Measurements from ENCODE around the gene HOXA1. TPM values are rescaled to one million over a fixed set of nuclear protein-coding genes. Genes with fewer than 3 reads are reported as not detected.

The HOXA1 gene
- total RNA-seq, 1 donor from 2014 or later = 3.5 TPM

GRCh38 chr7:27101171-27101956, 5.6 kb upstream of the HOXA1 start:
- H3K27ac Mint-ChIP-seq (ENCODE audit: unreplicated experiment) = peak overlapping the region; percentile 71

GRCh38 chr7:27100694-27101170, 4.9 kb upstream of the HOXA1 start:
- Mint-ChIP-seq H3K27ac (ENCODE audit: unreplicated experiment) (peak overlapping the region; percentile 76), H3K36me3 (ENCODE audit: low read depth, unreplicated experiment) (peaks cover 16% of the 10 kb centered on the region), H3K27me3 (ENCODE audit: unreplicated experiment) (peaks cover 47% of the 10 kb centered on the region), H3K9me3 (ENCODE audit: unreplicated experiment) (no peaks in the 10 kb centered on the region), H3K4me1 (ENCODE audit: unreplicated experiment) (peaks cover 53% of the 10 kb centered on the region), H3K4me3 (ENCODE audit: unreplicated experiment) (peak overlapping the region; percentile 83)
- DNase-seq (ENCODE audit: low spot score) = no peak
- no peak for TF ChIP-seq CTCF (IDR thresholded peaks at IDR 0.05; ENCODE audit: unreplicated experiment)

More at GRCh38 chr7:27101171-27101956, 5.6 kb upstream of the HOXA1 start:
- no peak for DNase-seq (ENCODE audit: low spot score)
- no peak for TF ChIP-seq CTCF (IDR thresholded peaks at IDR 0.05; ENCODE audit: unreplicated experiment)
- Mint-ChIP-seq H3K27me3 (ENCODE audit: unreplicated experiment) (peaks cover 47% of the 10 kb centered on the region), H3K9me3 (ENCODE audit: unreplicated experiment) (no peaks in the 10 kb centered on the region), H3K4me1 (ENCODE audit: unreplicated experiment) (peaks cover 57% of the 10 kb centered on the region), H3K4me3 (ENCODE audit: unreplicated experiment) (peak overlapping the region; percentile 83), H3K36me3 (ENCODE audit: low read depth, unreplicated experiment) (peaks cover 16% of the 10 kb centered on the region)

- Mint-ChIP-seq H3K9me3 (ENCODE audit: unreplicated experiment) (no peaks in the 10 kb centered on the region), H3K36me3 (ENCODE audit: low read depth, unreplicated experiment) (peaks cover 16% of the 10 kb centered on the region), H3K4me3 (ENCODE audit: unreplicated experiment) (peak overlapping the region; percentile 88), H3K27ac (ENCODE audit: unreplicated experiment) (no peak overlapping the region), H3K27me3 (ENCODE audit: unreplicated experiment) (peaks cover 50% of the 10 kb centered on the region), H3K4me1 (ENCODE audit: unreplicated experiment) (peaks cover 58% of the 10 kb centered on the region)
- no peak for DNase-seq (ENCODE audit: low spot score)
- TF ChIP-seq CTCF (IDR thresholded peaks at IDR 0.05; ENCODE audit: unreplicated experiment) = no peak
Measured at GRCh38 chr7:27099453-27100370, 3.9 kb upstream of the HOXA1 start.

GRCh38 chr7:27098578-27099451, 3.0 kb upstream of the HOXA1 start:
- Mint-ChIP-seq H3K27me3 (ENCODE audit: unreplicated experiment) (peaks cover 53% of the 10 kb centered on the region), H3K4me3 (ENCODE audit: unreplicated experiment) (peak overlapping the region; percentile 88), H3K4me1 (ENCODE audit: unreplicated experiment) (peaks cover 62% of the 10 kb centered on the region), H3K9me3 (ENCODE audit: unreplicated experiment) (no peaks in the 10 kb centered on the region), H3K27ac (ENCODE audit: unreplicated experiment) (no peak overlapping the region), H3K36me3 (ENCODE audit: low read depth, unreplicated experiment) (peaks cover 16% of the 10 kb centered on the region)
- TF ChIP-seq CTCF (IDR thresholded peaks at IDR 0.05; ENCODE audit: unreplicated experiment) = no peak
- DNase-seq (ENCODE audit: low spot score) = no peak
